ENCODE results near the gene TEP1. TPM values are rescaled to one million over a fixed set of nuclear protein-coding genes. Genes with fewer than 3 reads are reported as not detected.

TEP1 gene
- polyA plus RNA-seq, 1 donor from 2014 or later, result 5.2 TPM

DNA sequence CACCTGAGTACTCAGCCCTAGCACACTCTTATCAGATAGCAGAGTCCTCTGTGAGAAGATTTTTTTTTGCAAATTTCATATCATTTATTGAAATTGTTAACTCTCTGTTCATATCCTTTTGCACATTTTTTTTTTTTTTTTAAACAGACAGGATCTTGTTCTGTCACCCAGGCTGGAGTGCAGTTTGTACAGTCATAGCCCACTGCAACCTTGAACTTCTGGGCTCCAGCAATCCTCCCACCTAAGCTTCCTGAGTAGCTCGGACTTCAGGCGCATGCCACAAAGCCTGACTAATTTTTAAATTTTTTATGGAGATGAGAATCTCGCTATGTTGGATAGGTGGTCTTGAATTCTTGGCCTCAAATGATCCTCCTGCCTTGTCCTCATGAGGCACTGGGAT, 65.6 kb downstream of the TEP1 start:
- Histone ChIP-seq H3K9me2 (ENCODE audit: insufficient read depth, low read length) (no peaks in the 10 kb centered on the region), H4K20me1 (ENCODE audit: insufficient read depth) (no peaks in the 10 kb centered on the region), H3K79me2 (replicated peaks; ENCODE audit: insufficient read depth, low read length) (peaks cover 8% of the 10 kb centered on the region), H3K4me2 (ENCODE audit: low read length) (no peak overlapping the region), H2AFZ (ENCODE audit: low read depth, low read length) (no peak overlapping the region), H3K27ac (ENCODE audit: low read length) (no peak overlapping the region), H3K27me3 (ENCODE audit: insufficient read depth, low read depth, low read length) (no peaks in the 10 kb centered on the region), H3F3A (ENCODE audit: insufficient read depth, low read length, poor library complexity, severe bottlenecking) (no peaks in the 10 kb centered on the region), H3K9ac (ENCODE audit: low read length) (no peak overlapping the region), H3K9me3 (ENCODE audit: low read length) (no peaks in the 10 kb centered on the region), H3K4me3 (ENCODE audit: low read length) (no peak overlapping the region), H3K36me3 (ENCODE audit: insufficient read depth, low read length) (no peaks in the 10 kb centered on the region)
- no peak for TF ChIP-seq POLR2AphosphoS5 (IDR thresholded peaks at IDR 0.05)
- no peak for TF ChIP-seq MXI1 (conservative IDR thresholded peaks at IDR 0.05; ENCODE audit: poor library complexity, severe bottlenecking)
- no peak for TF ChIP-seq TAF1 (IDR thresholded peaks at IDR 0.05; ENCODE audit: low read depth)
- no peak for TF ChIP-seq SMC3 (conservative IDR thresholded peaks at IDR 0.05; ENCODE audit: poor library complexity)
- no peak for TF ChIP-seq RAD21 (conservative IDR thresholded peaks at IDR 0.05)
- TF ChIP-seq EP300 (conservative IDR thresholded peaks at IDR 0.05; ENCODE audit: poor library complexity, severe bottlenecking), result no peak
- TF ChIP-seq, protein P1, sequence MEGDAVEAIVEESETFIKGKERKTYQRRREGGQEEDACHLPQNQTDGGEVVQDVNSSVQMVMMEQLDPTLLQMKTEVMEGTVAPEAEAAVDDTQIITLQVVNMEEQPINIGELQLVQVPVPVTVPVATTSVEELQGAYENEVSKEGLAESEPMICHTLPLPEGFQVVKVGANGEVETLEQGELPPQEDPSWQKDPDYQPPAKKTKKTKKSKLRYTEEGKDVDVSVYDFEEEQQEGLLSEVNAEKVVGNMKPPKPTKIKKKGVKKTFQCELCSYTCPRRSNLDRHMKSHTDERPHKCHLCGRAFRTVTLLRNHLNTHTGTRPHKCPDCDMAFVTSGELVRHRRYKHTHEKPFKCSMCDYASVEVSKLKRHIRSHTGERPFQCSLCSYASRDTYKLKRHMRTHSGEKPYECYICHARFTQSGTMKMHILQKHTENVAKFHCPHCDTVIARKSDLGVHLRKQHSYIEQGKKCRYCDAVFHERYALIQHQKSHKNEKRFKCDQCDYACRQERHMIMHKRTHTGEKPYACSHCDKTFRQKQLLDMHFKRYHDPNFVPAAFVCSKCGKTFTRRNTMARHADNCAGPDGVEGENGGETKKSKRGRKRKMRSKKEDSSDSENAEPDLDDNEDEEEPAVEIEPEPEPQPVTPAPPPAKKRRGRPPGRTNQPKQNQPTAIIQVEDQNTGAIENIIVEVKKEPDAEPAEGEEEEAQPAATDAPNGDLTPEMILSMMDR (IDR thresholded peaks at IDR 0.05; ENCODE audit: poor library complexity, severe bottlenecking), result no peak
- TF ChIP-seq EZH2 (IDR thresholded peaks at IDR 0.05; ENCODE audit: borderline replicate concordance, insufficient read depth, low read length, poor library complexity, severe bottlenecking), result no peak
- TF ChIP-seq, protein P2, sequence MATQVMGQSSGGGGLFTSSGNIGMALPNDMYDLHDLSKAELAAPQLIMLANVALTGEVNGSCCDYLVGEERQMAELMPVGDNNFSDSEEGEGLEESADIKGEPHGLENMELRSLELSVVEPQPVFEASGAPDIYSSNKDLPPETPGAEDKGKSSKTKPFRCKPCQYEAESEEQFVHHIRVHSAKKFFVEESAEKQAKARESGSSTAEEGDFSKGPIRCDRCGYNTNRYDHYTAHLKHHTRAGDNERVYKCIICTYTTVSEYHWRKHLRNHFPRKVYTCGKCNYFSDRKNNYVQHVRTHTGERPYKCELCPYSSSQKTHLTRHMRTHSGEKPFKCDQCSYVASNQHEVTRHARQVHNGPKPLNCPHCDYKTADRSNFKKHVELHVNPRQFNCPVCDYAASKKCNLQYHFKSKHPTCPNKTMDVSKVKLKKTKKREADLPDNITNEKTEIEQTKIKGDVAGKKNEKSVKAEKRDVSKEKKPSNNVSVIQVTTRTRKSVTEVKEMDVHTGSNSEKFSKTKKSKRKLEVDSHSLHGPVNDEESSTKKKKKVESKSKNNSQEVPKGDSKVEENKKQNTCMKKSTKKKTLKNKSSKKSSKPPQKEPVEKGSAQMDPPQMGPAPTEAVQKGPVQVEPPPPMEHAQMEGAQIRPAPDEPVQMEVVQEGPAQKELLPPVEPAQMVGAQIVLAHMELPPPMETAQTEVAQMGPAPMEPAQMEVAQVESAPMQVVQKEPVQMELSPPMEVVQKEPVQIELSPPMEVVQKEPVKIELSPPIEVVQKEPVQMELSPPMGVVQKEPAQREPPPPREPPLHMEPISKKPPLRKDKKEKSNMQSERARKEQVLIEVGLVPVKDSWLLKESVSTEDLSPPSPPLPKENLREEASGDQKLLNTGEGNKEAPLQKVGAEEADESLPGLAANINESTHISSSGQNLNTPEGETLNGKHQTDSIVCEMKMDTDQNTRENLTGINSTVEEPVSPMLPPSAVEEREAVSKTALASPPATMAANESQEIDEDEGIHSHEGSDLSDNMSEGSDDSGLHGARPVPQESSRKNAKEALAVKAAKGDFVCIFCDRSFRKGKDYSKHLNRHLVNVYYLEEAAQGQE (IDR thresholded peaks at IDR 0.05; ENCODE audit: borderline replicate concordance), result no peak

DNA sequence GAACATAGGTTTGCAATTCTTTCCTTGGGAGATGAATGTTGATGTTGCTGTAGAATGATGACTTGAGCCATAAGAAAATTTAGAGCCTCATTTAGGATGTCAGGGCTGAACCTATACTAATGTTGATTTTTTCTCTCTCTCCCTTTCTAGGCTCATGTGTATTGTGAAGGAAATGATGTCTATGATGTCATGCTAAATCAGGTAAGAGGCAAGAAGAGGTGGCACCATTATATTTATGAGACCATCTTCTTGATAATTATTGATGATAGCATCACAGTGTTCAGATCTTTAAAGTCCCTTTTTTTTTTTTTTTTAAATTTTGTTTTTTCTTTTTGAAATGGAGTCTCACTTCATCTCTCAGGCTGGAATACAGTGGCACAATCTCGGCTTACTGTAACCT, 66.6 kb downstream of the TEP1 start:
- H3K9me3 ChIP-seq (ENCODE audit: low read length), result no peaks in the 10 kb centered on the region
- H3K79me2 ChIP-seq (replicated peaks; ENCODE audit: insufficient read depth, low read length), result peaks cover 8% of the 10 kb centered on the region
- no peak overlapping the region for H2AFZ ChIP-seq (ENCODE audit: low read depth, low read length)
- no peaks in the 10 kb centered on the region for H3K36me3 ChIP-seq (ENCODE audit: insufficient read depth, low read length)
- H3K4me3 ChIP-seq (ENCODE audit: low read length), result no peak overlapping the region
- no peaks in the 10 kb centered on the region for H3F3A ChIP-seq (ENCODE audit: insufficient read depth, low read length, poor library complexity, severe bottlenecking)
- H3K9ac ChIP-seq (ENCODE audit: low read length), result no peak overlapping the region
- no peak overlapping the region for H3K27ac ChIP-seq (ENCODE audit: low read length)
- H4K20me1 ChIP-seq (ENCODE audit: insufficient read depth), result no peaks in the 10 kb centered on the region
- TF ChIP-seq SMC3 (conservative IDR thresholded peaks at IDR 0.05; ENCODE audit: poor library complexity) (no peak), EZH2 (IDR thresholded peaks at IDR 0.05; ENCODE audit: borderline replicate concordance, insufficient read depth, low read length, poor library complexity, severe bottlenecking) (no peak), POLR2AphosphoS5 (IDR thresholded peaks at IDR 0.05) (no peak), MXI1 (conservative IDR thresholded peaks at IDR 0.05; ENCODE audit: poor library complexity, severe bottlenecking) (no peak), TAF1 (IDR thresholded peaks at IDR 0.05; ENCODE audit: low read depth) (no peak), EP300 (conservative IDR thresholded peaks at IDR 0.05; ENCODE audit: poor library complexity, severe bottlenecking) (no peak), RAD21 (conservative IDR thresholded peaks at IDR 0.05) (no peak)
- TF ChIP-seq, protein P1 (IDR thresholded peaks at IDR 0.05; ENCODE audit: poor library complexity, severe bottlenecking), result no peak
- TF ChIP-seq, protein P2 (IDR thresholded peaks at IDR 0.05; ENCODE audit: borderline replicate concordance), result no peak
- H3K9me2 ChIP-seq (ENCODE audit: insufficient read depth, low read length), result no peaks in the 10 kb centered on the region
- no peak overlapping the region for H3K4me2 ChIP-seq (ENCODE audit: low read length)
- no peaks in the 10 kb centered on the region for H3K27me3 ChIP-seq (ENCODE audit: insufficient read depth, low read depth, low read length)

Measured in neural cell (in vitro differentiated cells).